Activated CD4-positive, alpha-beta memory T cell treated with anti-CD3 and anti-CD28 coated beads, Interleukin-2, amount 10 ng/mL, durations not matched to agents 7 days and 5 days (primary cell): ENCODE results near the gene ZFR. TPM values are rescaled to one million over a fixed set of nuclear protein-coding genes. Genes with fewer than 3 reads are reported as not detected.
"Not testable (repeated sequence)": the region's sequence is repeated elsewhere in the genome, so short reads cannot be mapped to it uniquely, and the experiment has no call there.

Experiments
- CTCF ChIA-PET: fragments of 350-600 bp; sonication (Branson Sonifier 250); formaldehyde crosslinking; loops from one replicate; lab custom pipeline; 2021; ENCODE audit warnings: antibody characterized with exemption, inconsistent platforms; lab: Charles Lee
- POLR2A ChIA-PET: fragments of 350-600 bp; sonication (Branson Sonifier 250); formaldehyde crosslinking; loops from one replicate; lab custom pipeline; 2021; ENCODE audit warnings: antibody characterized with exemption; lab: Charles Lee
- DNase-seq: peaks from one replicate; pipeline ENCODE4 v3.0.0-alpha.2; 2020
- H3K27ac Mint-ChIP-seq: one replicate; pipeline ENCODE4 v1.8.0; 2021; ENCODE audit warnings: mild to moderate bottlenecking, mixed read lengths
- H3K27me3 Mint-ChIP-seq: one replicate; pipeline ENCODE4 v1.8.0; 2021; ENCODE audit warnings: mixed read lengths
- H3K36me3 Mint-ChIP-seq: one replicate; pipeline ENCODE4 v1.8.0; 2021; ENCODE audit warnings: low read depth, mixed read lengths
- H3K4me1 Mint-ChIP-seq: one replicate; pipeline ENCODE4 v1.8.0; 2021; ENCODE audit warnings: mixed read lengths
- H3K4me3 Mint-ChIP-seq: one replicate; pipeline ENCODE4 v1.8.0; 2021; ENCODE audit warnings: mild to moderate bottlenecking, mixed read lengths
- H3K9me3 Mint-ChIP-seq: one replicate; pipeline ENCODE4 v1.8.0; 2021; ENCODE audit warnings: mixed read lengths
- total RNA-seq, 2 experiments: library from RNA; stranded (reverse); gene quantifications; one replicate each; pipeline ENCODE4 v1.2.3, GENCODE V29; 2021

ZFR gene
- total RNA-seq, 2 experiments from 2014 or later: 44.8 to 45.1 TPM

GRCh38 chr5:32367271-32367670 is 77.3 kb downstream of the ZFR start:
- H3K9me3 Mint-ChIP-seq, CTCF ChIA-PET, H3K27me3 Mint-ChIP-seq, H3K4me1 Mint-ChIP-seq, DNase-seq, H3K4me3 Mint-ChIP-seq, H3K27ac Mint-ChIP-seq: not testable (repeated sequence)
- peaks cover 53% of the 10 kb centered on the region for H3K36me3 Mint-ChIP-seq
- POLR2A ChIA-PET: interaction anchor here (0.7 kb wide), 1 partner anchor 230 kb away, joined by 3 read pairs; no protein-coding TSS in a partner anchor

DNA sequence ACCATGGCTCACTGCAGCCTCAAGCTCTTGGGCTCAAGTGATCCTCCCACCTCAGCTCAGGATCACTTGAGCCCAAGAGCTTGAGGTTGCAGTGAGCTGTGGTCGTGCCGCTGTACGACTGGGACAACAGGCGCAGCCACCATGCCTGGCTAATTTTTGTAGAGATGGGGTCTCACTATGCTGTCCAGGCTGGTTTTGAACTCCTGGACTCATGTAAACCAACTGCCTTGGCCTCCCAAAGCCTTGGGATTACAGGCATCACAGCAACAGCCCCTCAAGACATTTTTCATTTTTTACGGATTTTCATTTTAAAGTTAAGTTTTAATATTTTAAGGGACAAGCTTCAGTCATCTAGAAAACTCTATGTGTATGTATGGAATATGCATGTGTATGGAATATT is 78.9 kb downstream of the ZFR start:
- no peak for DNase-seq
- H3K36me3 Mint-ChIP-seq: peaks cover 43% of the 10 kb centered on the region
- no peaks in the 10 kb centered on the region for H3K4me1 Mint-ChIP-seq
- H3K9me3 Mint-ChIP-seq: no peaks in the 10 kb centered on the region
- ChIA-PET CTCF (interaction anchor here (1.2 to 1.7 kb wide), 2 partner anchors 18 to 133 kb away, joined by 3 to 4 read pairs; no protein-coding TSS in a partner anchor), POLR2A (interaction anchor here (1.1 kb wide), 1 partner anchor 14 kb away, joined by 4 read pairs; no protein-coding TSS in a partner anchor)
- no peak overlapping the region for H3K4me3 Mint-ChIP-seq
- no peaks in the 10 kb centered on the region for H3K27me3 Mint-ChIP-seq
- no peak overlapping the region for H3K27ac Mint-ChIP-seq

GRCh38 chr5:32363030-32363429 is 81.5 kb downstream of the ZFR start:
- H3K36me3 Mint-ChIP-seq: peaks cover 47% of the 10 kb centered on the region
- no peaks in the 10 kb centered on the region for H3K4me1 Mint-ChIP-seq
- ChIA-PET POLR2A (no interaction called here), CTCF (no interaction called here)
- H3K4me3 Mint-ChIP-seq: no peak overlapping the region
- no peak overlapping the region for H3K27ac Mint-ChIP-seq
- H3K27me3 Mint-ChIP-seq: no peaks in the 10 kb centered on the region
- DNase-seq: no peak
- H3K9me3 Mint-ChIP-seq: no peaks in the 10 kb centered on the region

DNA sequence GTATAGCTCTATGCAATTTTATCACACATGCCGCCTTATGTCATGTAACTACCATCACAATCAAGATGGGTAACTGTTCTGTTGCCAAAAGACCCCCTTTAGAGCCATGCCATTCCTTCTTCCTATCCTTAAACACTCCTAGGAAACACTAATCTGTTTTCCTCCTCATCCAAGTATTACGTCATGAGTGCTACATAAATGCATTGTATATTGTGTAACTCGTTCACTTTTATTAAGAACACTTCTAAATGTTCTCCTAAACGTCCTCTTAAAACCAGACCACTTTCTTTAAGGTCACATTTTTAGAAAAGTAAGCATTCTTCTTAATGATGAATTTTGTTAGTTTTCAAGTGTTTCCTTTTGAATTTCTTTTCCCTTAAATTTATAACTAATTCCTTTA is 82.0 kb downstream of the ZFR start:
- Mint-ChIP-seq H3K4me1 (no peaks in the 10 kb centered on the region), H3K27ac (no peak overlapping the region), H3K36me3 (peaks cover 46% of the 10 kb centered on the region), H3K27me3 (no peaks in the 10 kb centered on the region), H3K9me3 (no peaks in the 10 kb centered on the region), H3K4me3 (no peak overlapping the region)
- ChIA-PET CTCF (no interaction called here), POLR2A (no interaction called here)
- no peak for DNase-seq

DNA sequence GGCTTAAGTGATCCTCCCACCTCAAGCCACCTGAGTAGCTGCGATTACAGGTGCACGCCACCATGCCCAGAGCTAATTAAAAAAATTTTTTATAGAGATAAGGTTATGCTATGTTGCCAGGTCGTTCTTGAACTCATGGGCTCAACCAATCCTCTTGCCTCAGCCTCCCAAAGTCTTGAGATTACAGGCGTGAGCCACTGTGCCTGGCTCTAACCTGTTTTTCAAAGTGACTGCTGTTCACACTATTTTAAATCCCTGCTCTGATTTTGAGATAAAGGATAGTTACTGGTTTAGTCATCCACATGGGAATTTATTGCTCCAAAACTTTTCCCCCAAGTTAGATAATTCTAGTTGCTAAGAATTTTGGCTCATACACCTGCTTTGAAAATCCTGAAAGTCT is 83.6 kb downstream of the ZFR start:
- no peak overlapping the region for H3K4me3 Mint-ChIP-seq
- H3K27me3 Mint-ChIP-seq: no peaks in the 10 kb centered on the region
- POLR2A ChIA-PET: no interaction called here
- H3K9me3 Mint-ChIP-seq: no peaks in the 10 kb centered on the region
- H3K27ac Mint-ChIP-seq: no peak overlapping the region
- no peaks in the 10 kb centered on the region for H3K4me1 Mint-ChIP-seq
- H3K36me3 Mint-ChIP-seq: peaks cover 53% of the 10 kb centered on the region
- no peak for DNase-seq
- CTCF ChIA-PET: no interaction called here

GRCh38 chr5:32358611-32359010 is 85.9 kb downstream of the ZFR start:
- no peak for DNase-seq
- Mint-ChIP-seq H3K36me3 (peaks cover 59% of the 10 kb centered on the region), H3K27me3 (no peaks in the 10 kb centered on the region), H3K4me3 (no peak overlapping the region), H3K4me1 (no peaks in the 10 kb centered on the region), H3K27ac (no peak overlapping the region), H3K9me3 (no peaks in the 10 kb centered on the region)
- CTCF ChIA-PET: no interaction called here
- POLR2A ChIA-PET: no interaction called here

GRCh38 chr5:32357658-32358057 is 86.9 kb downstream of the ZFR start:
- ChIA-PET CTCF (interaction anchor here (0.7 kb wide), 1 partner anchor 51 kb away, joined by 3 read pairs; no protein-coding TSS in a partner anchor), POLR2A (no interaction called here)
- peaks cover 59% of the 10 kb centered on the region for H3K36me3 Mint-ChIP-seq
- H3K4me3 Mint-ChIP-seq: no peak overlapping the region
- H3K27me3 Mint-ChIP-seq: no peaks in the 10 kb centered on the region
- H3K9me3 Mint-ChIP-seq: no peaks in the 10 kb centered on the region
- H3K4me1 Mint-ChIP-seq: no peaks in the 10 kb centered on the region
- DNase-seq: no peak
- no peak overlapping the region for H3K27ac Mint-ChIP-seq

DNA sequence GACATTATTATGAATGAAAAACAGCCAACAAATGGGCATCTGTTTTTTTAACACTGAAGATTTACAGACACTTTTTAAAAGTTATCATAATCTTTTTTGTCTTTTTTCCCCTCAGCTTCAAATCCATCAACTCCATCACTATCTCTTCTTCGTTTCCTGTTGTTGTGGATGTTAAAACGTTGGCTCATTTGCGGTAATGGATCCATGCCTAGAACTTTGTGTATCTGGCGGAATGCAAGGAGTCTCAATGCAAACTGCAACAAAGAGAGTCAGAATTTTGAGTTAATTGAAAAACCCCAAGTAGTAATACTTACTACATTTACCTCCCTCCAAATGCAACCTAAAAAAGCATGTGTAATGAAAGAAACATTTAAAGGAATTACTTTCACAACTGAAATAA is 88.9 kb downstream of the ZFR start:
- Mint-ChIP-seq H3K4me1 (peaks cover 5% of the 10 kb centered on the region), H3K27me3 (no peaks in the 10 kb centered on the region), H3K27ac (no peak overlapping the region), H3K36me3 (peaks cover 54% of the 10 kb centered on the region), H3K4me3 (no peak overlapping the region), H3K9me3 (no peaks in the 10 kb centered on the region)
- CTCF ChIA-PET: interaction anchor here (0.9 kb wide), 1 partner anchor 26 kb away, joined by 4 read pairs; no protein-coding TSS in a partner anchor
- POLR2A ChIA-PET: no interaction called here
- DNase-seq: no peak

GRCh38 chr5:32353420-32353819 is 91.1 kb downstream of the ZFR start:
- DNase-seq: no peak
- POLR2A ChIA-PET: no interaction called here
- peaks cover 5% of the 10 kb centered on the region for H3K4me1 Mint-ChIP-seq
- no peak overlapping the region for H3K4me3 Mint-ChIP-seq
- no peaks in the 10 kb centered on the region for H3K27me3 Mint-ChIP-seq
- H3K36me3 Mint-ChIP-seq: peaks cover 38% of the 10 kb centered on the region
- no peaks in the 10 kb centered on the region for H3K9me3 Mint-ChIP-seq
- CTCF ChIA-PET: no interaction called here
- H3K27ac Mint-ChIP-seq: no peak overlapping the region

GRCh38 chr5:32352685-32353084 is 91.9 kb downstream of the ZFR start:
- no peak overlapping the region for H3K4me3 Mint-ChIP-seq
- H3K27me3 Mint-ChIP-seq: no peaks in the 10 kb centered on the region
- DNase-seq: no peak
- peaks cover 36% of the 10 kb centered on the region for H3K36me3 Mint-ChIP-seq
- ChIA-PET POLR2A (no interaction called here), CTCF (no interaction called here)
- H3K27ac Mint-ChIP-seq: no peak overlapping the region
- H3K9me3 Mint-ChIP-seq: peaks cover 2% of the 10 kb centered on the region
- peaks cover 5% of the 10 kb centered on the region for H3K4me1 Mint-ChIP-seq

- POLR2A ChIA-PET: interaction anchor here (1.7 kb wide), 1 partner anchor 173 kb away, joined by 4 read pairs; no protein-coding TSS in a partner anchor
- Mint-ChIP-seq H3K4me1 (peaks cover 4% of the 10 kb centered on the region), H3K9me3 (peaks cover 14% of the 10 kb centered on the region), H3K4me3 (no peak overlapping the region), H3K27ac (no peak overlapping the region), H3K27me3 (no peaks in the 10 kb centered on the region), H3K36me3 (peaks cover 7% of the 10 kb centered on the region)
- DNase-seq: no peak
- CTCF ChIA-PET: interaction anchor here (0.9 kb wide), 1 partner anchor 114 kb away, joined by 3 read pairs; no protein-coding TSS in a partner anchor
Measured at GRCh38 chr5:32346869-32347268, 97.7 kb downstream of the ZFR start.

GRCh38 chr5:32343058-32343672 is 101.4 kb downstream of the ZFR start:
- DNase-seq: no peak
- no peak overlapping the region for H3K27ac Mint-ChIP-seq
- POLR2A ChIA-PET: interaction anchor here (0.7 kb wide), 1 partner anchor 9 kb away, joined by 3 read pairs; no protein-coding TSS in a partner anchor
- CTCF ChIA-PET: no interaction called here
- H3K4me3 Mint-ChIP-seq: no peak overlapping the region
- H3K36me3 Mint-ChIP-seq: peaks cover 6% of the 10 kb centered on the region
- peaks cover 34% of the 10 kb centered on the region for H3K9me3 Mint-ChIP-seq
- no peaks in the 10 kb centered on the region for H3K27me3 Mint-ChIP-seq
- H3K4me1 Mint-ChIP-seq: no peaks in the 10 kb centered on the region

DNA sequence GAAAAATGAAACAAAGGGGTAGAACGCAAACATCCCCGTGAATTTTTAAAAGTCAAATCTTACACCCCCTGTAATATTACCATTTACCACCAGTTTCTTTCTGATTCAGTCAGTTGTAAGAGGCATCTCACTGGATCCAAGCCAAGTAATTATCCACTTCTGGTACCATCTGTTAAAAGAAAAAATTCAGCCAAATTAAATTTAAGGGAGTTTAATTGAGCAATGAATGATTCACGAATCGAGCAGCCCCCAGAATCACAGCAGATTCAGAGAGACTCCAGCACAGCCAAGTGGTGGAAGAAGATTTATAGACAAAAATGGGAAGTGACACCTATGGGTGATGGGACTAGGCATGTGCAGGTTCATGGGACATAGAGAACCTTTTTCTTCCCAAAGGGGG is 101.9 kb downstream of the ZFR start:
- Mint-ChIP-seq H3K27ac (no peak overlapping the region), H3K27me3 (no peaks in the 10 kb centered on the region), H3K36me3 (peaks cover 4% of the 10 kb centered on the region), H3K4me3 (no peak overlapping the region), H3K9me3 (peaks cover 34% of the 10 kb centered on the region), H3K4me1 (no peaks in the 10 kb centered on the region)
- no peak for DNase-seq
- ChIA-PET POLR2A (interaction anchor here (0.7 kb wide), 1 partner anchor 8 kb away, joined by 3 read pairs; no protein-coding TSS in a partner anchor), CTCF (no interaction called here)

DNA sequence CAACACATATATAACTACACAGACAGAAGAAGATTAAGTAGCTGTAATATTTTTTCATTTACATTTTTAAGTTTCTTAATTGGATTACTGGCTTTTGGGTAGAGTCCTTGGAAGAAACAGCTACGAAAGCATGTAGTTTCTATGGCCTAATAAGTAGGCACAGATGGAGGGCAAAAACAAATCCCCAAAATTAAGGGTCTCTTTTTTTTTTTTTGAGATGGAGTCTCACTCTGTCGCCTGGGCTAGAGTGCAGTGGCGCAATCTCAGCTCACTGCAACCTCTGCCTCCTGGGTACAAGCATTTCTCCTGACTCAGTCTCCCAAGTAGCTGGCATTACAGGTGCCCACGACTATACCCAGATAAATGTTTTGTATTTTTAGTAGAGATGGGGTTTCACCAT is 104.7 kb downstream of the ZFR start:
- Mint-ChIP-seq H3K4me3 (no peak overlapping the region), H3K27ac (no peak overlapping the region), H3K36me3 (peaks cover 2% of the 10 kb centered on the region), H3K9me3 (peaks cover 26% of the 10 kb centered on the region), H3K27me3 (peaks cover 3% of the 10 kb centered on the region), H3K4me1 (no peaks in the 10 kb centered on the region)
- no peak for DNase-seq
- POLR2A ChIA-PET: no interaction called here
- CTCF ChIA-PET: interaction anchor here (0.7 to 0.9 kb wide), 3 partner anchors 11 to 149 kb away, joined by 3 to 5 read pairs (median 3); no protein-coding TSS in a partner anchor
